Measurements from ENCODE around the gene CELSR2. TPM values are rescaled to one million over a fixed set of nuclear protein-coding genes. Genes with fewer than 3 reads are reported as not detected.

The CELSR2 gene
- total and polyA plus RNA-seq, 2 of the 8 experiments (the other 6 are each of a cell fraction or from before 2014, with no cell fraction given), result 12.0 to 27.7 TPM

- Histone ChIP-seq H3K9me3 (ENCODE audit: insufficient read depth in 2 of 2, low read depth in 1 of 2, low read length in 1 of 2) (no peaks in the 10 kb centered on the region; a peak in 2 of 4 replicates), H3K27ac (ENCODE audit: low read depth, low read length) (0 out of 2 replicates have a peak overlapping the region, but pooled peaks have one; percentile 14)
- TF ChIP-seq TEAD4 (IDR thresholded peaks at IDR 0.05; ENCODE audit: low read depth, low read length), result no peak
- TF ChIP-seq CTCF (IDR thresholded peaks at IDR 0.05; ENCODE audit: control extremely low read depth in 1 of 3, insufficient read depth in 1 of 3, low read depth in 1 of 3, low read length in 3 of 3), result no peak
- no peak for TF ChIP-seq TCF12 (IDR thresholded peaks at IDR 0.05; ENCODE audit: low read depth, low read length)
- no peak for TF ChIP-seq CREB1 (IDR thresholded peaks at IDR 0.05)
- TF ChIP-seq SAP30 (IDR thresholded peaks at IDR 0.05; ENCODE audit: insufficient read depth, insufficient replicate concordance, low read length), result no peak
Observed at GRCh38 chr1:109255678-109256077, 6.3 kb downstream of the CELSR2 start.

More at GRCh38 chr1:109255678-109256077, 6.3 kb downstream of the CELSR2 start:
- Histone ChIP-seq H2BK20ac (ENCODE audit: low read length) (peak overlapping the region; percentile 40), H3K18ac (ENCODE audit: extremely low read depth, low read length) (peak overlapping the region; percentile 81; the same call in 1 of the 2 replicates), H2AFZ (ENCODE audit: low read length) (no peak overlapping the region), H3K4me3 (ENCODE audit: extremely low read depth in 1 of 4, insufficient read depth in 2 of 4, low read depth in 3 of 4, low read length in 4 of 4) (0 out of 8 replicates have a peak overlapping the region, but pooled peaks of 1 of the 4 experiments have one; percentile 22), H2AK5ac (ENCODE audit: low read depth, low read length) (peak overlapping the region; percentile 66), H3K27me3 (replicated peaks in 1 of 4; ENCODE audit: control insufficient read depth in 3 of 4, extremely low read depth in 1 of 4, insufficient read depth in 3 of 4, low read length in 3 of 4) (peaks cover 0 to 2% (median 1%) of the 10 kb centered on the region in 4 experiments; a peak in 4 of 7 replicates), H4K91ac (replicated peaks; ENCODE audit: insufficient read length, low read length) (peak overlapping the region; percentile 50), H3K36me3 (ENCODE audit: control insufficient read depth in 2 of 4, insufficient read depth in 4 of 4, low read length in 3 of 4) (peaks cover 0 to 11% (median 4%) of the 10 kb centered on the region in 4 experiments; a peak in 5 of 8 replicates), H3K14ac (ENCODE audit: insufficient read length) (no peak overlapping the region), H4K5ac (ENCODE audit: insufficient read length, low read depth, low read length) (peak overlapping the region; percentile 1), H3K79me1 (ENCODE audit: low read depth, low read length) (peaks cover 13% of the 10 kb centered on the region; the same call in 1 of the 2 replicates), H3K79me2 (ENCODE audit: control insufficient read depth in 1 of 2, insufficient read depth in 2 of 2, low read length in 2 of 2) (peaks cover 0 to 33% of the 10 kb centered on the region in 2 experiments; a peak in 1 of 4 replicates), H3K56ac (replicated peaks; ENCODE audit: insufficient read length, low read depth, low read length) (no peak overlapping the region), H2BK5ac (ENCODE audit: low read depth, low read length) (0 out of 2 replicates have a peak overlapping the region, but pooled peaks have one; percentile 40), H2BK120ac (replicated peaks; ENCODE audit: low read depth, low read length) (no peak overlapping the region), H3K23ac (ENCODE audit: insufficient read length) (no peak overlapping the region), H3K9ac (replicated peaks in 1 of 4; ENCODE audit: extremely low read depth in 1 of 4, low read depth in 3 of 4, low read length in 3 of 4) (peak overlapping the region in 2 of 4 experiments; percentile 14 to 41; a peak in 3 of 7 replicates), H2BK12ac (ENCODE audit: low read depth, low read length) (0 out of 2 replicates have a peak overlapping the region, but pooled peaks have one; percentile 68), H4K20me1 (replicated peaks in 1 of 2; ENCODE audit: control insufficient read depth in 1 of 2, insufficient read depth in 2 of 2, low read length in 2 of 2) (peaks cover under 1 to 6% of the 10 kb centered on the region in 2 experiments), H3K4me1 (replicated peaks in 1 of 4; ENCODE audit: control insufficient read depth in 3 of 4, insufficient read depth in 4 of 4, low read length in 3 of 4) (peaks cover 5 to 37% (median 28%) of the 10 kb centered on the region in 4 experiments), H3K23me2 (ENCODE audit: low read depth, low read length) (no peaks in the 10 kb centered on the region; the same call in 1 of the 2 replicates), H4K8ac (ENCODE audit: extremely low read depth, insufficient read depth, low read length) (peak overlapping the region; percentile 77; the same call in 1 of the 2 replicates), H2BK15ac (ENCODE audit: low read length) (peak overlapping the region; percentile 40; the same call in 1 of the 2 replicates), H3K4ac (replicated peaks; ENCODE audit: insufficient read length, low read depth, low read length) (peak overlapping the region; percentile 73), H3K4me2 (ENCODE audit: insufficient read depth in 1 of 2, low read depth in 2 of 2, low read length in 2 of 2) (peak overlapping the region; percentile 44 to 47; a peak in 3 of 4 replicates)
- ChIA-PET POLR2A (ENCODE audit: partially characterized antibody) (interaction anchor here (0.6 to 12.2 kb wide), 5 partner anchors 9 to 60 kb away, joined by 3 to 252 read pairs (median 9); partner anchors contain the start of gene SARS1), CTCF (ENCODE audit: partially characterized antibody) (interaction anchor here (1.0 to 28.7 kb wide), 9 partner anchors 9 to 146 kb away, joined by 3 to 651 read pairs (median 12); partner anchors contain the start of genes SARS1 and SORT1)
- FAIRE-seq (no peak), DNase-seq (ENCODE audit: low read depth in 1 of 2, low spot score in 2 of 2) (no peak)
- 97% methylated on average over 5 of the region's 5 CpGs; no CpG with 5 or more reads in 1 of the 2 experiments for WGBS, 2 experiments (ENCODE audit: extremely low coverage in 1 of 2, insufficient coverage in 1 of 2, insufficient read length in 1 of 2, insufficient replicate concordance in 2 of 2, low coverage in 1 of 2, low lambda C conversion rate in 2 of 2, missing lambda C conversion rate in 1 of 2)

Measured in H1 (cell line).